Esophagus squamous epithelium (tissue), 5 donors: ENCODE measurements around the gene WWTR1. TPM values are rescaled to one million over a fixed set of nuclear protein-coding genes. Genes with fewer than 3 reads are reported as not detected.
A peak's percentile ranks its signal among the peaks of the same experiment; 100 is the strongest.

ENCODE experiments used
- DNase-seq: peaks from one replicate; lab custom pipeline; 2025; lab: John Stamatoyannopoulos, UW
- H3K27ac ChIP-seq, 4 donors: fragments of 200-600 bp; sonication (generic); one replicate each; pipeline ENCODE4 v1.5.1; 2016 to 2019; ENCODE audit warnings: mild to moderate bottlenecking in 1 of 4
- H3K27me3 ChIP-seq, 4 donors: fragments of 200-600 bp; sonication (generic); 1 replicate in 3 of 4; 2 replicates in 1 of 4; pipeline versions ENCODE4 v1.5.1 to v1.6.0; 2017 to 2021; ENCODE audit warnings: antibody characterized with exemption in 1 of 4
- H3K36me3 ChIP-seq, 3 donors: fragments of 200-600 bp; sonication (generic); one replicate each; pipeline ENCODE4 v1.5.1; 2016 to 2019
- H3K4me1 ChIP-seq, 3 donors: fragments of 200-600 bp; sonication (generic); one replicate each; pipeline ENCODE4 v1.5.1; 2017 to 2019
- H3K4me3 ChIP-seq, 4 donors: fragments of 200-600 bp; sonication (generic); 1 replicate in 3 of 4; 2 replicates in 1 of 4; pipeline ENCODE4 v1.5.1; 2016 to 2019; ENCODE audit warnings: mild to moderate bottlenecking in 2 of 4, moderate library complexity in 1 of 4
- H3K9me3 ChIP-seq, 3 donors: fragments of 200-600 bp; sonication (generic); one replicate each; pipeline ENCODE4 v1.5.1; 2016 to 2019
- CTCF ChIP-seq, 6 experiments: fragments of 450-650 bp in 4 of 6; fragments of 200-600 bp in 2 of 6; sonication (generic) in 2 of 6; IDR thresholded peaks; one replicate each; pipeline ENCODE4 v1.5.1; 2016 to 2019; ENCODE audit warnings: antibody characterized with exemption in 6 of 6, mild to moderate bottlenecking in 4 of 6, moderate library complexity in 4 of 6
- POLR2A ChIP-seq, 4 donors: fragments of 450-650 bp; IDR thresholded peaks; one replicate each; pipeline ENCODE4 v1.6.1; 2017; ENCODE audit warnings: antibody characterized with exemption in 4 of 4, mild to moderate bottlenecking in 4 of 4, moderate library complexity in 3 of 4
- WGBS, 2 donors: methylation state at CpG; one replicate each; pipeline ENCODE4 v1.1.5; 2018; 5-methylcytosine and 5-hydroxymethylcytosine counted together
- intact Hi-C: fragments of 100-400 bp; cut with DNase I; formaldehyde crosslinking; loops from one replicate; pipeline ENCODE4 v1.15.0; 2022
- total RNA-seq, 4 donors: library from RNA; depleted of rRNA; stranded (reverse); fragments of >200 nt; gene quantifications; one replicate each; pipeline ENCODE4 v1.1.0, GENCODE V29; 2016
- donor health status: DM: yes; HTN: yes; CAD: no.

The WWTR1 gene
- total RNA-seq, 4 donors from 2014 or later = 35.7 to 116 (median 39.6) TPM

GRCh38 chr3:149494759-149495580 lies 162.9 kb downstream of the WWTR1 start:
- Histone ChIP-seq H3K36me3 (no peaks in the 10 kb centered on the region), H3K4me1 (peaks cover 0 to 4% (median 0%) of the 10 kb centered on the region in 3 donors), H3K27me3 (peaks cover 0 to 6% (median 0%) of the 10 kb centered on the region in 4 donors), H3K9me3 (no peaks in the 10 kb centered on the region), H3K27ac (no peak overlapping the region), H3K4me3 (no peak overlapping the region)
- WGBS, 2 donors = 78 to 83% methylated on average over 3 to 6 of the region's 6 CpGs
- DNase-seq = no peak
- no peak for TF ChIP-seq CTCF (IDR thresholded peaks at IDR 0.05)
- no peak for TF ChIP-seq POLR2A (IDR thresholded peaks at IDR 0.05)
- intact Hi-C loops = loop anchor here (10.0 kb wide), 1 partner anchor 280 kb away; no protein-coding TSS in a partner anchor

- 38 to 41% methylated on average over 10 to 11 of the region's 11 CpGs for WGBS, 2 donors
- H3K36me3 ChIP-seq = no peaks in the 10 kb centered on the region
- peaks cover 0 to 4% (median 0%) of the 10 kb centered on the region in 3 donors for H3K4me1 ChIP-seq
- no peaks in the 10 kb centered on the region for H3K9me3 ChIP-seq
- DNase-seq = no peak
- H3K27ac ChIP-seq = no peak overlapping the region
- no peak overlapping the region for H3K4me3 ChIP-seq
- H3K27me3 ChIP-seq = peaks cover 0 to 6% (median 0%) of the 10 kb centered on the region in 4 donors
- TF ChIP-seq CTCF (IDR thresholded peaks at IDR 0.05) (peak; percentile 39 to 82 (median 80)), POLR2A (IDR thresholded peaks at IDR 0.05) (no peak)
- intact Hi-C loops = loop anchor here (10.0 kb wide), 1 partner anchor 281 kb away; no protein-coding TSS in a partner anchor
These were observed 163.6 kb downstream of the WWTR1 start for GRCh38 chr3:149494022-149494758.

GRCh38 chr3:149493315-149494021 lies 164.4 kb downstream of the WWTR1 start:
- H3K27ac ChIP-seq = no peak overlapping the region
- peaks cover 0 to 4% (median 0%) of the 10 kb centered on the region in 3 donors for H3K4me1 ChIP-seq
- no peak for DNase-seq
- 76 to 85% methylated on average over 3 to 8 of the region's 8 CpGs for WGBS, 2 donors
- no peaks in the 10 kb centered on the region for H3K9me3 ChIP-seq
- TF ChIP-seq POLR2A (IDR thresholded peaks at IDR 0.05) (no peak), CTCF (IDR thresholded peaks at IDR 0.05) (no peak)
- no peak overlapping the region for H3K4me3 ChIP-seq
- H3K27me3 ChIP-seq = peaks cover 0 to 6% (median 0%) of the 10 kb centered on the region in 4 donors
- intact Hi-C loops = loop anchor here (10.0 kb wide), 1 partner anchor 281 kb away; no protein-coding TSS in a partner anchor
- H3K36me3 ChIP-seq = no peaks in the 10 kb centered on the region

- Histone ChIP-seq H3K27me3 (peaks cover 0 to 6% (median 0%) of the 10 kb centered on the region in 4 donors), H3K9me3 (no peaks in the 10 kb centered on the region), H3K4me3 (no peak overlapping the region), H3K36me3 (no peaks in the 10 kb centered on the region), H3K4me1 (peaks cover 0 to 11% (median 6%) of the 10 kb centered on the region in 3 donors), H3K27ac (no peak overlapping the region)
- DNase-seq = no peak
- intact Hi-C loops = loop anchor here (10.0 kb wide), 1 partner anchor 284 kb away; no protein-coding TSS in a partner anchor
- TF ChIP-seq POLR2A (IDR thresholded peaks at IDR 0.05) (no peak), CTCF (IDR thresholded peaks at IDR 0.05) (no peak)
These were observed 167.4 kb downstream of the WWTR1 start for GRCh38 chr3:149490260-149490971.
